WTC11 (cell line): ENCODE data around the gene PDK4. TPM values are rescaled to one million over a fixed set of nuclear protein-coding genes. Genes with fewer than 3 reads are reported as not detected.

ENCODE experiments used
- ATAC-seq: fragments of 200-7000 bp; cut with Tn5 transposase; 2 replicates; pipeline ENCODE4 v1.10.0; 2021; ENCODE audit warnings: mild to moderate bottlenecking, moderate library complexity
- CTCF ChIA-PET: fragments of 300-600 bp; sonication (Branson Sonifier 250); formaldehyde crosslinking; loops from one replicate; lab custom pipeline; 2021; ENCODE audit warnings: antibody characterized with exemption; lab: Charles Lee
- POLR2A ChIA-PET: fragments of 350-600 bp; sonication (Branson Sonifier 250); formaldehyde crosslinking; loops from one replicate; lab custom pipeline; 2021; ENCODE audit warnings: antibody characterized with exemption; lab: Charles Lee
- DNase-seq: peaks from one replicate; pipeline ENCODE4 v3.0.0; 2021; ENCODE audit warnings: low spot score
- H3K27ac Mint-ChIP-seq: 2 replicates; pipeline ENCODE4 v1.8.0; 2021; ENCODE audit warnings: mixed read lengths
- H3K27me3 Mint-ChIP-seq: 2 replicates; pipeline ENCODE4 v1.8.0; 2021; ENCODE audit warnings: low read depth, mild to moderate bottlenecking, moderate library complexity, mixed read lengths
- H3K36me3 Mint-ChIP-seq: 2 replicates; pipeline ENCODE4 v1.8.0; 2021; ENCODE audit warnings: mixed read lengths
- H3K4me1 Mint-ChIP-seq: 2 replicates; pipeline ENCODE4 v1.8.0; 2022; ENCODE audit warnings: mixed read lengths
- H3K4me3 Mint-ChIP-seq: 2 replicates; pipeline ENCODE4 v1.8.0; 2021; ENCODE audit warnings: mild to moderate bottlenecking, moderate library complexity, mixed read lengths
- H3K9me3 Mint-ChIP-seq: 2 replicates; pipeline ENCODE4 v1.8.0; 2021; ENCODE audit warnings: mixed read lengths
- ATF1 ChIP-seq: sonication (generic); formaldehyde crosslinking; IDR thresholded peaks from 2 replicates; pipeline ENCODE4 v1.8.1; 2023; ENCODE audit warnings: mild to moderate bottlenecking, moderate library complexity, missing genetic modification reagents
- ATF3 ChIP-seq: sonication (generic); formaldehyde crosslinking; conservative IDR thresholded peaks from 2 replicates; pipeline ENCODE4 v1.8.1; 2022; ENCODE audit warnings: mild to moderate bottlenecking, missing genetic modification reagents
- E2F5 ChIP-seq: sonication (generic); formaldehyde crosslinking; IDR thresholded peaks from 2 replicates; pipeline ENCODE4 v1.8.1; 2022; ENCODE audit warnings: mild to moderate bottlenecking, moderate library complexity, missing genetic modification reagents
- FOXJ3 ChIP-seq: sonication (generic); formaldehyde crosslinking; IDR thresholded peaks from 2 replicates; pipeline ENCODE4 v1.9.0; 2021; ENCODE audit warnings: missing genetic modification reagents, mild to moderate bottlenecking, borderline replicate concordance
- GRHL2 ChIP-seq: fragments of 250-450 bp; sonication (Bioruptor Pico); IDR thresholded peaks from 2 replicates; pipeline ENCODE4 v1.8.0; 2022; ENCODE audit warnings: mild to moderate bottlenecking, moderate library complexity; ENCODE audit not compliant: insufficient replicate concordance, severe bottlenecking
- GTF2I ChIP-seq: fragments of 250-450 bp; sonication (Bioruptor Pico); conservative IDR thresholded peaks from 2 replicates; pipeline ENCODE4 v1.4.0; 2021; ENCODE audit warnings: mild to moderate bottlenecking
- KAT7 ChIP-seq: sonication (generic); formaldehyde crosslinking; IDR thresholded peaks from 2 replicates; pipeline ENCODE4 v1.8.1; 2023; ENCODE audit warnings: missing genetic modification reagents, mild to moderate bottlenecking, borderline replicate concordance
- MXD4 ChIP-seq: fragments of 250-450 bp; sonication (Bioruptor Pico); IDR thresholded peaks from 2 replicates; pipeline ENCODE4 v1.8.0; 2021; ENCODE audit warnings: mild to moderate bottlenecking, moderate library complexity, borderline replicate concordance
- NFATC4 ChIP-seq: fragments of 250-450 bp; sonication (Bioruptor Pico); IDR thresholded peaks from 2 replicates; pipeline ENCODE4 v1.9.0; 2021; ENCODE audit warnings: mild to moderate bottlenecking
- NFE2L1 ChIP-seq: sonication (generic); formaldehyde crosslinking; IDR thresholded peaks from 2 replicates; pipeline ENCODE4 v1.8.1; 2023; ENCODE audit warnings: missing genetic modification reagents
- TEAD1 ChIP-seq: sonication (generic); formaldehyde crosslinking; IDR thresholded peaks from 2 replicates; pipeline ENCODE4 v1.8.0; 2022; ENCODE audit warnings: mild to moderate bottlenecking, missing genetic modification reagents
- TP53 ChIP-seq: sonication (generic); formaldehyde crosslinking; IDR thresholded peaks from 2 replicates; pipeline ENCODE4 v1.8.1; 2023; ENCODE audit warnings: mild to moderate bottlenecking, missing genetic modification reagents
- ZNF232 ChIP-seq: sonication (generic); formaldehyde crosslinking; IDR thresholded peaks from 2 replicates; pipeline ENCODE4 v1.8.0; 2022; ENCODE audit warnings: mild to moderate bottlenecking, missing genetic modification reagents
- ZNF317 ChIP-seq: sonication (generic); formaldehyde crosslinking; IDR thresholded peaks from 2 replicates; pipeline ENCODE4 v1.8.1; 2023; ENCODE audit warnings: low read depth, mild to moderate bottlenecking, moderate library complexity, missing genetic modification reagents, borderline replicate concordance
- ZNF423 ChIP-seq: fragments of 250-450 bp; sonication (Bioruptor Pico); IDR thresholded peaks from 2 replicates; pipeline ENCODE4 v2.1.2; 2022; ENCODE audit warnings: mild to moderate bottlenecking, moderate library complexity
- total RNA-seq: library from RNA; stranded (reverse); gene quantifications from 3 replicates; pipeline ENCODE4 v1.2.3, GENCODE V29; 2021
- TF ChIP-seq, protein P1 (sequence below): sonication (generic); formaldehyde crosslinking; IDR thresholded peaks from 2 replicates; pipeline ENCODE4 v1.8.0; 2022; ENCODE audit warnings: mild to moderate bottlenecking, missing genetic modification reagents
- TF ChIP-seq, protein P2 (sequence below): sonication (generic); formaldehyde crosslinking; IDR thresholded peaks from 2 replicates; pipeline ENCODE4 v1.8.0; 2022; ENCODE audit warnings: missing genetic modification reagents
- TF ChIP-seq, protein P3 (sequence below): sonication (generic); formaldehyde crosslinking; IDR thresholded peaks from 2 replicates; pipeline ENCODE4 v1.8.0; 2023; ENCODE audit warnings: missing genetic modification reagents
- TF ChIP-seq, protein P4 (sequence below): sonication (generic); formaldehyde crosslinking; IDR thresholded peaks from 2 replicates; pipeline ENCODE4 v1.8.0; 2022; ENCODE audit warnings: mild to moderate bottlenecking, missing genetic modification reagents
- TF ChIP-seq, protein P5 (sequence below): sonication (generic); formaldehyde crosslinking; IDR thresholded peaks from 2 replicates; pipeline ENCODE4 v1.8.1; 2023; ENCODE audit warnings: mild to moderate bottlenecking, missing genetic modification reagents, borderline replicate concordance

Gene PDK4
- total RNA-seq, 1 experiment from 2014 or later, result 0.31 TPM

DNA sequence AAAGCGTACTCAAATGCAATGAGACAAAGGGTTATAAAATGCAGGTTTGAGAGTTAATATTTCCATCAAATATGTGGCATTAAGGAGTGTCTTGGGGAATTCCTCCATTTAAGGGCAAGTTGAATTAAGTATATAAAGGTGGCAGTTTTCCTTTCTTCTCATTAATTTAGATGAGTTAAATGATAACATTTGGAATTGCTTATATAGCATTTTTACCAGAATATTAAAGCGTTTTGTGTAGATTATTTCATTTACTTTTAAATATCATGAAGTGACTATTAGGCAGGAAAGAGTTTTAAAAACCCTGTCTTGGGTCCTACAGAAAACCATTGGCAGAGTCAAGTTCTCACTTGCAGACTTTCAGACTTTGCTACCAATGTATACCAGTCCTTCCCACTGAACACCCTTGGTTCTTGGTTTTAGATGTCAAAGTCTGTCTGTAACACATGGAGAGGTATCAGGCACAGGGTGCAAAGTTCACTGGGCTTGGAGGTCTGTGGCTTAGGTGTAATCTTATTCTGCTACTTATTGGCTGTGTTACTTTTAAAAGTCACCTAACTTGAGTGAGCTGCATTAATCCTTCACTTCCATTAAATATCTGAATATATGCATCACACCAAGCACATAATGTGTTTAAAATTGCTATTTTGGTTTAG, 59.5 kb downstream of the PDK4 start:
- ChIA-PET CTCF (interaction anchor here (1.8 to 12.7 kb wide), 2 partner anchors 8 to 152 kb away, joined by 10 to 232 read pairs; no protein-coding TSS in a partner anchor), POLR2A (no interaction called here)
- H3K27ac Mint-ChIP-seq, result no peak overlapping the region
- DNase-seq (no peak), ATAC-seq (no peak)
- H3K4me3 Mint-ChIP-seq, result no peak overlapping the region
- H3K4me1 Mint-ChIP-seq, result no peaks in the 10 kb centered on the region
- peaks cover 6% of the 10 kb centered on the region; the same call in 1 of the 2 replicates for H3K27me3 Mint-ChIP-seq
- no peaks in the 10 kb centered on the region for H3K9me3 Mint-ChIP-seq
- TF ChIP-seq NFE2L1 (no peak), TEAD1 (CRISPR knock-in tag) (no peak), KAT7 (no peak), E2F5 (no peak), ZNF232 (CRISPR knock-in tag) (no peak), NFATC4 (CRISPR knock-in tag) (no peak)
- TF ChIP-seq, protein P1, sequence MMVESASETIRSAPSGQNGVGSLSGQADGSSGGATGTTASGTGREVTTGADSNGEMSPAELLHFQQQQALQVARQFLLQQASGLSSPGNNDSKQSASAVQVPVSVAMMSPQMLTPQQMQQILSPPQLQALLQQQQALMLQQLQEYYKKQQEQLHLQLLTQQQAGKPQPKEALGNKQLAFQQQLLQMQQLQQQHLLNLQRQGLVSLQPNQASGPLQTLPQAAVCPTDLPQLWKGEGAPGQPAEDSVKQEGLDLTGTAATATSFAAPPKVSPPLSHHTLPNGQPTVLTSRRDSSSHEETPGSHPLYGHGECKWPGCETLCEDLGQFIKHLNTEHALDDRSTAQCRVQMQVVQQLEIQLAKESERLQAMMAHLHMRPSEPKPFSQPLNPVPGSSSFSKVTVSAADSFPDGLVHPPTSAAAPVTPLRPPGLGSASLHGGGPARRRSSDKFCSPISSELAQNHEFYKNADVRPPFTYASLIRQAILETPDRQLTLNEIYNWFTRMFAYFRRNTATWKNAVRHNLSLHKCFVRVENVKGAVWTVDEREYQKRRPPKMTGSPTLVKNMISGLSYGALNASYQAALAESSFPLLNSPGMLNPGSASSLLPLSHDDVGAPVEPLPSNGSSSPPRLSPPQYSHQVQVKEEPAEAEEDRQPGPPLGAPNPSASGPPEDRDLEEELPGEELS (CRISPR knock-in tag), result no peak
- TF ChIP-seq, protein P2, sequence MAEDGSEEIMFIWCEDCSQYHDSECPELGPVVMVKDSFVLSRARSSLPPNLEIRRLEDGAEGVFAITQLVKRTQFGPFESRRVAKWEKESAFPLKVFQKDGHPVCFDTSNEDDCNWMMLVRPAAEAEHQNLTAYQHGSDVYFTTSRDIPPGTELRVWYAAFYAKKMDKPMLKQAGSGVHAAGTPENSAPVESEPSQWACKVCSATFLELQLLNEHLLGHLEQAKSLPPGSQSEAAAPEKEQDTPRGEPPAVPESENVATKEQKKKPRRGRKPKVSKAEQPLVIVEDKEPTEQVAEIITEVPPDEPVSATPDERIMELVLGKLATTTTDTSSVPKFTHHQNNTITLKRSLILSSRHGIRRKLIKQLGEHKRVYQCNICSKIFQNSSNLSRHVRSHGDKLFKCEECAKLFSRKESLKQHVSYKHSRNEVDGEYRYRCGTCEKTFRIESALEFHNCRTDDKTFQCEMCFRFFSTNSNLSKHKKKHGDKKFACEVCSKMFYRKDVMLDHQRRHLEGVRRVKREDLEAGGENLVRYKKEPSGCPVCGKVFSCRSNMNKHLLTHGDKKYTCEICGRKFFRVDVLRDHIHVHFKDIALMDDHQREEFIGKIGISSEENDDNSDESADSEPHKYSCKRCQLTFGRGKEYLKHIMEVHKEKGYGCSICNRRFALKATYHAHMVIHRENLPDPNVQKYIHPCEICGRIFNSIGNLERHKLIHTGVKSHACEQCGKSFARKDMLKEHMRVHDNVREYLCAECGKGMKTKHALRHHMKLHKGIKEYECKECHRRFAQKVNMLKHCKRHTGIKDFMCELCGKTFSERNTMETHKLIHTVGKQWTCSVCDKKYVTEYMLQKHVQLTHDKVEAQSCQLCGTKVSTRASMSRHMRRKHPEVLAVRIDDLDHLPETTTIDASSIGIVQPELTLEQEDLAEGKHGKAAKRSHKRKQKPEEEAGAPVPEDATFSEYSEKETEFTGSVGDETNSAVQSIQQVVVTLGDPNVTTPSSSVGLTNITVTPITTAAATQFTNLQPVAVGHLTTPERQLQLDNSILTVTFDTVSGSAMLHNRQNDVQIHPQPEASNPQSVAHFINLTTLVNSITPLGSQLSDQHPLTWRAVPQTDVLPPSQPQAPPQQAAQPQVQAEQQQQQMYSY (CRISPR knock-in tag), result no peak
- no peaks in the 10 kb centered on the region for H3K36me3 Mint-ChIP-seq

GRCh38 chr7:95535662-95536061, 60.7 kb downstream of the PDK4 start:
- POLR2A ChIA-PET, result no interaction called here
- DNase-seq, result no peak
- no peaks in the 10 kb centered on the region for H3K9me3 Mint-ChIP-seq
- H3K4me3 Mint-ChIP-seq, result no peak overlapping the region
- H3K36me3 Mint-ChIP-seq, result no peaks in the 10 kb centered on the region
- ATAC-seq, result no peak
- H3K27me3 Mint-ChIP-seq, result peaks cover 6% of the 10 kb centered on the region; the same call in 1 of the 2 replicates
- CTCF ChIA-PET, result interaction anchor here (1.1 to 12.7 kb wide), 3 partner anchors 9 to 306 kb away, joined by 3 to 232 read pairs (median 10); no protein-coding TSS in a partner anchor
- H3K27ac Mint-ChIP-seq, result no peak overlapping the region
- H3K4me1 Mint-ChIP-seq, result no peaks in the 10 kb centered on the region
- no peak for TF ChIP-seq ATF1 (CRISPR knock-in tag)
- TF ChIP-seq NFE2L1, result no peak
- no peak for TF ChIP-seq GTF2I
- no peak for TF ChIP-seq ZNF423 (CRISPR knock-in tag)
- no peak for TF ChIP-seq FOXJ3 (CRISPR knock-in tag)
- no peak for TF ChIP-seq ATF3 (CRISPR knock-in tag)
- TF ChIP-seq, protein P3, sequence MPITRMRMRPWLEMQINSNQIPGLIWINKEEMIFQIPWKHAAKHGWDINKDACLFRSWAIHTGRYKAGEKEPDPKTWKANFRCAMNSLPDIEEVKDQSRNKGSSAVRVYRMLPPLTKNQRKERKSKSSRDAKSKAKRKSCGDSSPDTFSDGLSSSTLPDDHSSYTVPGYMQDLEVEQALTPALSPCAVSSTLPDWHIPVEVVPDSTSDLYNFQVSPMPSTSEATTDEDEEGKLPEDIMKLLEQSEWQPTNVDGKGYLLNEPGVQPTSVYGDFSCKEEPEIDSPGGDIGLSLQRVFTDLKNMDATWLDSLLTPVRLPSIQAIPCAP, result no peak
- TF ChIP-seq ZNF317 (CRISPR knock-in tag), result no peak
- TF ChIP-seq, protein P4, sequence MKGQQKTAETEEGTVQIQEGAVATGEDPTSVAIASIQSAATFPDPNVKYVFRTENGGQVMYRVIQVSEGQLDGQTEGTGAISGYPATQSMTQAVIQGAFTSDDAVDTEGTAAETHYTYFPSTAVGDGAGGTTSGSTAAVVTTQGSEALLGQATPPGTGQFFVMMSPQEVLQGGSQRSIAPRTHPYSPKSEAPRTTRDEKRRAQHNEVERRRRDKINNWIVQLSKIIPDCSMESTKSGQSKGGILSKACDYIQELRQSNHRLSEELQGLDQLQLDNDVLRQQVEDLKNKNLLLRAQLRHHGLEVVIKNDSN (CRISPR knock-in tag), result no peak
- no peak for TF ChIP-seq GRHL2
- no peak for TF ChIP-seq MXD4 (CRISPR knock-in tag)
- no peak for TF ChIP-seq TP53
- TF ChIP-seq, protein P5, sequence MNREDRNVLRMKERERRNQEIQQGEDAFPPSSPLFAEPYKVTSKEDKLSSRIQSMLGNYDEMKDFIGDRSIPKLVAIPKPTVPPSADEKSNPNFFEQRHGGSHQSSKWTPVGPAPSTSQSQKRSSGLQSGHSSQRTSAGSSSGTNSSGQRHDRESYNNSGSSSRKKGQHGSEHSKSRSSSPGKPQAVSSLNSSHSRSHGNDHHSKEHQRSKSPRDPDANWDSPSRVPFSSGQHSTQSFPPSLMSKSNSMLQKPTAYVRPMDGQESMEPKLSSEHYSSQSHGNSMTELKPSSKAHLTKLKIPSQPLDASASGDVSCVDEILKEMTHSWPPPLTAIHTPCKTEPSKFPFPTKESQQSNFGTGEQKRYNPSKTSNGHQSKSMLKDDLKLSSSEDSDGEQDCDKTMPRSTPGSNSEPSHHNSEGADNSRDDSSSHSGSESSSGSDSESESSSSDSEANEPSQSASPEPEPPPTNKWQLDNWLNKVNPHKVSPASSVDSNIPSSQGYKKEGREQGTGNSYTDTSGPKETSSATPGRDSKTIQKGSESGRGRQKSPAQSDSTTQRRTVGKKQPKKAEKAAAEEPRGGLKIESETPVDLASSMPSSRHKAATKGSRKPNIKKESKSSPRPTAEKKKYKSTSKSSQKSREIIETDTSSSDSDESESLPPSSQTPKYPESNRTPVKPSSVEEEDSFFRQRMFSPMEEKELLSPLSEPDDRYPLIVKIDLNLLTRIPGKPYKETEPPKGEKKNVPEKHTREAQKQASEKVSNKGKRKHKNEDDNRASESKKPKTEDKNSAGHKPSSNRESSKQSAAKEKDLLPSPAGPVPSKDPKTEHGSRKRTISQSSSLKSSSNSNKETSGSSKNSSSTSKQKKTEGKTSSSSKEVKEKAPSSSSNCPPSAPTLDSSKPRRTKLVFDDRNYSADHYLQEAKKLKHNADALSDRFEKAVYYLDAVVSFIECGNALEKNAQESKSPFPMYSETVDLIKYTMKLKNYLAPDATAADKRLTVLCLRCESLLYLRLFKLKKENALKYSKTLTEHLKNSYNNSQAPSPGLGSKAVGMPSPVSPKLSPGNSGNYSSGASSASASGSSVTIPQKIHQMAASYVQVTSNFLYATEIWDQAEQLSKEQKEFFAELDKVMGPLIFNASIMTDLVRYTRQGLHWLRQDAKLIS (CRISPR knock-in tag), result no peak
- no peak for TF ChIP-seq E2F5
